OCI-LY1 (cell line): ENCODE measurements around the gene LDLRAD3.

ENCODE experiments used
- CTCF ChIP-seq: fragments of 200-600 bp; sonication (generic), shearing (Covaris generic); IDR thresholded peaks from 2 replicates; pipeline ENCODE4 v1.5.1; 2017; ENCODE audit warnings: mild to moderate bottlenecking, antibody characterized with exemption, low read length, moderate library complexity, mixed read lengths
- EZH2 ChIP-seq: fragments of 200-600 bp; sonication (generic), shearing (Covaris generic); IDR thresholded peaks from 2 replicates; pipeline ENCODE4 v1.8.0; 2017; ENCODE audit warnings: borderline replicate concordance, mixed run types, mild to moderate bottlenecking, antibody characterized with exemption, low read length, moderate library complexity, mixed read lengths

- TF ChIP-seq CTCF (peak; percentile 92), EZH2 (no peak)
Measured at GRCh38 chr11:36265793-36266628, 322.1 kb downstream of the LDLRAD3 start.
